Vagina (tissue), 2 donors: Measurements from ENCODE around the gene SRSF6. TPM values are rescaled to one million over a fixed set of nuclear protein-coding genes. Genes with fewer than 3 reads are reported as not detected.
"Not testable (repeated sequence)": the region's sequence is repeated elsewhere in the genome, so short reads cannot be mapped to it uniquely, and the experiment has no call there.

Source experiments
- DNase-seq, 2 donors: peaks; one replicate each; pipeline ENCODE4 v3.0.0-alpha.2; 2017; ENCODE audit errors: extremely low spot score in 2 of 2
- H3K27ac ChIP-seq: fragments of 200-600 bp; sonication (generic); one replicate; pipeline ENCODE4 v1.5.1; 2019
- H3K27me3 ChIP-seq: fragments of 200-600 bp; sonication (generic); one replicate; pipeline ENCODE4 v1.5.1; 2019
- H3K36me3 ChIP-seq, 2 donors: fragments of 200-600 bp; sonication (generic); one replicate each; pipeline ENCODE4 v1.5.1; 2017 to 2019
- H3K4me1 ChIP-seq: fragments of 200-600 bp; sonication (generic); one replicate; pipeline ENCODE4 v1.5.1; 2019
- H3K4me3 ChIP-seq, 2 donors: fragments of 200-600 bp; sonication (generic); 1 replicate in 1 of 2; 2 replicates in 1 of 2; pipeline ENCODE4 v1.5.1; 2016 to 2019
- H3K9me3 ChIP-seq: fragments of 200-600 bp; sonication (generic); one replicate; pipeline ENCODE4 v1.5.1; 2019
- CTCF ChIP-seq, 3 experiments: fragments of 450-650 bp in 2 of 3; fragments of 200-600 bp in 1 of 3; sonication (generic) in 1 of 3; IDR thresholded peaks; one replicate each; pipeline ENCODE4 v1.5.1; 2017 to 2019; ENCODE audit warnings: antibody characterized with exemption in 3 of 3, mild to moderate bottlenecking in 2 of 3, moderate library complexity in 2 of 3
- POLR2A ChIP-seq, 2 donors: fragments of 450-650 bp; IDR thresholded peaks; one replicate each; pipeline ENCODE4 v1.6.1; 2017; ENCODE audit warnings: antibody characterized with exemption in 2 of 2, mild to moderate bottlenecking in 2 of 2, moderate library complexity in 2 of 2
- POLR2AphosphoS5 ChIP-seq, 2 donors: sonication (generic); formaldehyde crosslinking; IDR thresholded peaks; one replicate each; pipeline ENCODE4 v1.9.0; 2017; ENCODE audit warnings: antibody characterized with exemption in 2 of 2, mild to moderate bottlenecking in 2 of 2, low read depth in 1 of 2; ENCODE audit not compliant: insufficient read depth in 1 of 2
- intact Hi-C: fragments of 100-400 bp; cut with DNase I; formaldehyde crosslinking; loops from one replicate; pipeline ENCODE4 v1.15.1; 2023
- total RNA-seq: library from RNA; depleted of rRNA; stranded (reverse); fragments of >200 nt; gene quantifications from one replicate; pipeline ENCODE4 v1.2.3, GENCODE V29; 2016

Gene SRSF6
- total RNA-seq, 1 donor from 2014 or later, result 112 TPM

GRCh38 chr20:43448748-43449535, 8.8 kb upstream of the SRSF6 start:
- DNase-seq, result no peak
- Histone ChIP-seq H3K4me3 (no peak overlapping the region), H3K27me3 (no peaks in the 10 kb centered on the region), H3K36me3 (no peaks in the 10 kb centered on the region), H3K27ac (no peak overlapping the region), H3K9me3 (no peaks in the 10 kb centered on the region), H3K4me1 (no peaks in the 10 kb centered on the region)
- intact Hi-C loops, result no loop called here
- TF ChIP-seq CTCF (IDR thresholded peaks at IDR 0.05) (peak; percentile 35 to 45 (median 44)), POLR2AphosphoS5 (IDR thresholded peaks at IDR 0.05; ENCODE audit: insufficient read depth in 1 of 2, low read depth in 1 of 2) (no peak)

DNA sequence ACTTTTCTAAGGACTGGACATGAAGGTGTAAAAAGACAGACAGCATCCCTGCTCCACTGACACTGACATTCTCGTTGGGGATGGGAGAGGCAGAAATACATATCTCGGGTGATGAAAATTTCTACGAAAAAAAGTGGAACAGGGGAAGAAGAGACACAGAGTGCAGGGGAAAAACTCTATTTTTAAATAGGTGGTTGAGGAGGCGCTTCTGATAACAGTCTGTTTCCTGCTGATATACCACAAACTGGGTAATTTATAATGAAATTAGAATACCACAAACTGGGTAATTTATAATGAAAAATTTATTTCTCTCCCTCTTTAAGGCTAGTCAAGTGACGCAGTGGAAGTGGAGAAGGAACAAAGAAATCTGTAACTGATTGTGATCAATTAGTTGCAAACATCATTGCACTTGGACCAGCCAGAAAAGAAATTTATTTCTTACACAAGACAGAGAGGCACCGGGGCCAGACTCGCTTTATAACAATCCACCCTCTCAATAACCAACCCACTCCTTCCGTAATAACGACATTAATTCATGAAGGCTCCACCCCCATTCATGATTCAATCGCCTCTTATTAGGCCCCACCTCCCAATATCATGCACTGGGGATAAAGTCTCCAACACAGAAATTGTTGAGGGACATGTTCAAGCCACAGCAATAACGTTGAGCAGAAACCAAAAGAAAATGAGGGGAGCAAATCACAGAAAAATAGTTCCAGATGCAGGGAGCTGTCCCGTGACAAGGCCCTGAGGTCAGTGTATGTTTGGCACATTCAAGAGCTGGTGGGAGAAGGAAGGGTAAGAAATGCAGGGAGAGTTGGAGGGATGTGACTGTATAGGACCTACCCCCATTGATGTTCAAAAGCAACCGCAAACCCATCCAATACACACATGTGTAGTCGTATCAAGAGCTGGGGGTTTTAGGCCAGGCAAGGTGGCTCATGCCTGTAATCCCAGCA, 6.6 kb upstream of the SRSF6 start:
- Histone ChIP-seq H3K9me3 (no peaks in the 10 kb centered on the region), H3K4me3 (no peak overlapping the region), H3K27me3 (no peaks in the 10 kb centered on the region), H3K36me3 (no peaks in the 10 kb centered on the region), H3K4me1 (no peaks in the 10 kb centered on the region), H3K27ac (no peak overlapping the region)
- DNase-seq, result no peak
- no peak for TF ChIP-seq POLR2AphosphoS5 (IDR thresholded peaks at IDR 0.05; ENCODE audit: insufficient read depth in 1 of 2, low read depth in 1 of 2)
- no peak for TF ChIP-seq POLR2A (IDR thresholded peaks at IDR 0.05)
- TF ChIP-seq CTCF (IDR thresholded peaks at IDR 0.05), result no peak
- intact Hi-C loops, result loop anchor here (5.0 kb wide), 1 partner anchor 1986 kb away; no protein-coding TSS in a partner anchor

DNA sequence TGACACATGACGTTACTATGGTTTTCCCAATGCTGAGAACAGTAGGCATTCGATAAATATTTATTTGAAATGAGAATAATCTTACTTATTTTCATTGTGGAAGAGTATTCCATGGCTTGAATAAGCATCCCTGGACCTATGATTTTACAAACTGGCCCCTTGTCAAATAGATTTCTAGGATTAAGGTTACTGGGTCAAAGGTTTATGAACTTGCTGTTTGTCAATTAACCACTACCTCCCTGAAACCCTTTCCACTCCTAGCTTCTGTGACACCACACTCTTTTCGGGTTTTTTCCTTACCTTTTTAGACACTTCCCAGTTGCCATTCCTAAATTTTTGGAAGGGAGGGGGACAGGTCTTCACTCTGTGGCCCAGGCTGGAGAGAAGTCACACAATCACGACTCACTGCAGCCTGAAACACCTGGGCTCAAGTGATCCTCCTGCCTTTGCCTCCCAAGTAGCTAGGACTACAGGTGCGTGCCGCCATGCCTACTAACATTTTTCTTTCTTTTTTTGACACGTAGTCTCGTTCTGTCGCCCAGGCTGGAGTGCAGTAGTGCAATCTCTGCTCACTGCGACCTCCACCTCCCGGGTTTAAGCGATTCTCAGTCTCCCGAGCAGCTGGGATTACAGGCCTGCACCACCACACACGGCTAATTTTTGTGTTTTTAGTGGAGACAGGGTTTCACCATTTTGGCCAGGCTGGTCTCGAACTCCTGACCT, 5.1 kb upstream of the SRSF6 start:
- Histone ChIP-seq H3K9me3 (no peaks in the 10 kb centered on the region), H3K36me3 (no peaks in the 10 kb centered on the region), H3K4me3 (no peak overlapping the region), H3K27ac (no peak overlapping the region), H3K27me3 (no peaks in the 10 kb centered on the region), H3K4me1 (peaks cover 7% of the 10 kb centered on the region)
- TF ChIP-seq POLR2A (IDR thresholded peaks at IDR 0.05), result no peak
- TF ChIP-seq POLR2AphosphoS5 (IDR thresholded peaks at IDR 0.05; ENCODE audit: insufficient read depth in 1 of 2, low read depth in 1 of 2), result no peak
- TF ChIP-seq CTCF (IDR thresholded peaks at IDR 0.05), result no peak
- intact Hi-C loops, result loop anchor here (5.0 kb wide), 1 partner anchor 1985 kb away; no protein-coding TSS in a partner anchor
- DNase-seq, result no peak

- intact Hi-C loops, H3K9me3 ChIP-seq, DNase-seq, H3K4me3 ChIP-seq, H3K27me3 ChIP-seq, H3K27ac ChIP-seq: not testable (repeated sequence)
- H3K4me1 ChIP-seq, result peaks cover 29% of the 10 kb centered on the region
- peaks cover 0 to 17% of the 10 kb centered on the region in 2 donors for H3K36me3 ChIP-seq
Measured at GRCh38 chr20:43456252-43456651, 1.4 kb upstream of the SRSF6 start.
